Neural cell (in vitro differentiated cells): ENCODE results near the gene UBTF.

ENCODE experiments used
- RAD21 ChIP-seq: fragments of 450-650 bp; conservative IDR thresholded peaks from 2 replicates; pipeline ENCODE4 v1.6.1; 2014; ENCODE audit warnings: antibody characterized with exemption, mild to moderate bottlenecking, moderate library complexity
- TF ChIP-seq, protein P1 (sequence below): fragments of 450-650 bp; IDR thresholded peaks from 2 replicates; pipeline ENCODE4 v1.5.1; 2014; ENCODE audit warnings: antibody characterized with exemption, mild to moderate bottlenecking, moderate library complexity; ENCODE audit not compliant: poor library complexity, severe bottlenecking

DNA sequence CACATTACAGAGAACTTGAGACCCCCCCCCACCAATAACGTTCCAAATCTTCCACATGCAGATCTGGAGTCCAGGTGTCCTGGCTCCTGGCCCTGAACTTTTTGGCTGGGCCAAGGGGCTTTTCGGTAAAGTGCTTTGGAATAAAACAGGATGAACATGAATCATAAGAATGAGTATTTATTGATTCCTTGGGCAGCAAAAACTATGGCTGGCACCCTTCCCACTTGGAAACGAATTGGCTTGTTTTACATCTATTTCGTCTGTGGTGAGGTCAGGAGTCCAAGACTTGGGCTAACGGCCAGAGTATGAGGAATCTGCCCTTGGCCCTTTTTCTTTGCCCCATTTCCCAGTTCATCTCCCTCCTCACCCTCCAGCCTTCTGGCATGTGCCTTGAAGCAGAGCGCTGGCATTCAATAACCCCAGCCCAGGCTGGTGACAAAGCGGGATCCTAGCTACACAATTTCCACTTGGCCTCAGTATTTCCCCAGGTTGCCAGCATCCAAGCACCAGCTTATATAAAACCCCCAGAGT lies 4.1 kb upstream of the UBTF start:
- TF ChIP-seq, protein P1, sequence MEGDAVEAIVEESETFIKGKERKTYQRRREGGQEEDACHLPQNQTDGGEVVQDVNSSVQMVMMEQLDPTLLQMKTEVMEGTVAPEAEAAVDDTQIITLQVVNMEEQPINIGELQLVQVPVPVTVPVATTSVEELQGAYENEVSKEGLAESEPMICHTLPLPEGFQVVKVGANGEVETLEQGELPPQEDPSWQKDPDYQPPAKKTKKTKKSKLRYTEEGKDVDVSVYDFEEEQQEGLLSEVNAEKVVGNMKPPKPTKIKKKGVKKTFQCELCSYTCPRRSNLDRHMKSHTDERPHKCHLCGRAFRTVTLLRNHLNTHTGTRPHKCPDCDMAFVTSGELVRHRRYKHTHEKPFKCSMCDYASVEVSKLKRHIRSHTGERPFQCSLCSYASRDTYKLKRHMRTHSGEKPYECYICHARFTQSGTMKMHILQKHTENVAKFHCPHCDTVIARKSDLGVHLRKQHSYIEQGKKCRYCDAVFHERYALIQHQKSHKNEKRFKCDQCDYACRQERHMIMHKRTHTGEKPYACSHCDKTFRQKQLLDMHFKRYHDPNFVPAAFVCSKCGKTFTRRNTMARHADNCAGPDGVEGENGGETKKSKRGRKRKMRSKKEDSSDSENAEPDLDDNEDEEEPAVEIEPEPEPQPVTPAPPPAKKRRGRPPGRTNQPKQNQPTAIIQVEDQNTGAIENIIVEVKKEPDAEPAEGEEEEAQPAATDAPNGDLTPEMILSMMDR: no peak
- no peak for TF ChIP-seq RAD21
